ENCODE data around the gene SIL1. TPM values are rescaled to one million over a fixed set of nuclear protein-coding genes. Genes with fewer than 3 reads are reported as not detected.

The SIL1 gene
- total and polyA plus RNA-seq, 2 of the 8 experiments (the other 6 are each of a cell fraction or from before 2014, with no cell fraction given): 8.3 to 12.8 TPM

DNA sequence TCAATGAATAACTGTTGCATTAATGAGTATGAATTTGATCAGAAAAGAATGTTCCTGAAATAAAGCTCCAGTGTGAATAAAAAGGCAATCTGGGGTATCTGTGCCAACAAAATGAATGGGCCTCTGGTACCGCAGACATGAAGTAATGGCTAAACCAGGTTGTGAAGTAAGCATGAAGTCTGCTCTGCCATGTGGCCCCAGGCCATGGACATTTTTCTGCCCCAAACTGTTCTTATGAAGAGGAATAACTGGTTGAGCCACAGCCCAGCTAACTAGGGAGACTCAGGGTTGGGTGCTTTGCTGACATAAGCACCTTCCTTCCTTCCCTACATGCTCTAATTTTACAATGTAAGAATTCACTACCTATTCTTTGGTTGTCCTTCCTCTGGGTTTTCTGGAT is 175.6 kb downstream of the SIL1 start:
- Histone ChIP-seq H3K79me1 (ENCODE audit: low read depth, low read length) (no peaks in the 10 kb centered on the region), H3K9ac (replicated peaks in 1 of 4; ENCODE audit: extremely low read depth in 1 of 4, low read depth in 3 of 4, low read length in 3 of 4) (no peak overlapping the region), H3K79me2 (ENCODE audit: control insufficient read depth in 1 of 2, insufficient read depth in 2 of 2, low read length in 2 of 2) (no peaks in the 10 kb centered on the region), H3K4me1 (replicated peaks in 1 of 4; ENCODE audit: control insufficient read depth in 3 of 4, insufficient read depth in 4 of 4, low read length in 3 of 4) (no peaks in the 10 kb centered on the region), H4K8ac (ENCODE audit: extremely low read depth, insufficient read depth, low read length) (no peak overlapping the region), H3K27me3 (replicated peaks in 1 of 4; ENCODE audit: control insufficient read depth in 3 of 4, extremely low read depth in 1 of 4, insufficient read depth in 3 of 4, low read length in 3 of 4) (no peaks in the 10 kb centered on the region), H3K56ac (replicated peaks; ENCODE audit: insufficient read length, low read depth, low read length) (no peak overlapping the region), H3K14ac (ENCODE audit: insufficient read length) (no peak overlapping the region), H2BK5ac (ENCODE audit: low read depth, low read length) (no peak overlapping the region), H3K23ac (ENCODE audit: insufficient read length) (no peak overlapping the region), H2BK12ac (ENCODE audit: low read depth, low read length) (no peak overlapping the region), H3K4me2 (ENCODE audit: insufficient read depth in 1 of 2, low read depth in 2 of 2, low read length in 2 of 2) (no peak overlapping the region), H3K36me3 (ENCODE audit: control insufficient read depth in 2 of 4, insufficient read depth in 4 of 4, low read length in 3 of 4) (no peaks in the 10 kb centered on the region), H3K4ac (replicated peaks; ENCODE audit: insufficient read length, low read depth, low read length) (no peak overlapping the region), H3K4me3 (ENCODE audit: extremely low read depth in 1 of 4, insufficient read depth in 2 of 4, low read depth in 3 of 4, low read length in 4 of 4) (no peak overlapping the region), H2AK5ac (ENCODE audit: low read depth, low read length) (no peak overlapping the region; the same call in 1 of the 2 replicates), H2BK20ac (ENCODE audit: low read length) (no peak overlapping the region), H3K9me3 (ENCODE audit: insufficient read depth in 2 of 2, low read depth in 1 of 2, low read length in 1 of 2) (no peaks in the 10 kb centered on the region), H4K5ac (ENCODE audit: insufficient read length, low read depth, low read length) (no peak overlapping the region), H3K27ac (ENCODE audit: low read depth, low read length) (no peak overlapping the region), H3K18ac (ENCODE audit: extremely low read depth, low read length) (no peak overlapping the region), H4K91ac (replicated peaks; ENCODE audit: insufficient read length, low read length) (no peak overlapping the region), H2BK120ac (replicated peaks; ENCODE audit: low read depth, low read length) (no peak overlapping the region), H3K23me2 (ENCODE audit: low read depth, low read length) (no peaks in the 10 kb centered on the region), H2AFZ (ENCODE audit: low read length) (no peak overlapping the region), H4K20me1 (replicated peaks in 1 of 2; ENCODE audit: control insufficient read depth in 1 of 2, insufficient read depth in 2 of 2, low read length in 2 of 2) (no peaks in the 10 kb centered on the region), H2BK15ac (ENCODE audit: low read length) (no peak overlapping the region; the same call in 1 of the 2 replicates)
- 89% methylated on average over 1 of the region's 1 CpG; no CpG with 5 or more reads in 1 of the 2 experiments for WGBS, 2 experiments (ENCODE audit: extremely low coverage in 1 of 2, insufficient coverage in 1 of 2, insufficient read length in 1 of 2, insufficient replicate concordance in 2 of 2, low coverage in 1 of 2, low lambda C conversion rate in 2 of 2, missing lambda C conversion rate in 1 of 2)
- FAIRE-seq (no peak), DNase-seq (ENCODE audit: low read depth in 1 of 2, low spot score in 2 of 2) (no peak)
- ChIA-PET POLR2A (ENCODE audit: partially characterized antibody) (interaction anchor here (2.7 kb wide), 1 partner anchor 11 kb away, joined by 13 read pairs; no protein-coding TSS in a partner anchor), CTCF (ENCODE audit: partially characterized antibody) (interaction anchor here (0.7 to 2.7 kb wide), 3 partner anchors 17 to 434 kb away, joined by 3 to 12 read pairs (median 3); no protein-coding TSS in a partner anchor)
- TF ChIP-seq TAF1 (IDR thresholded peaks at IDR 0.05; ENCODE audit: low read depth, low read length) (no peak), SP4 (IDR thresholded peaks at IDR 0.05; ENCODE audit: low read length) (no peak), CEBPB (IDR thresholded peaks at IDR 0.05; ENCODE audit: low read depth, low read length) (no peak), POU5F1 (IDR thresholded peaks at IDR 0.05; ENCODE audit: low read depth, low read length) (no peak)
